DOHH2 (cell line): ENCODE results near the gene C2CD4A.

Experiments
- H3F3A ChIP-seq: fragments of 200-600 bp; sonication (generic), shearing (Covaris generic); 2 replicates; pipeline ENCODE4 v1.6.0; 2016; ENCODE audit warnings: antibody characterized with exemption, mild to moderate bottlenecking; ENCODE audit not compliant: control insufficient read depth, insufficient read depth
- H3K27ac ChIP-seq: fragments of 200-600 bp; sonication (generic); 2 replicates; pipeline ENCODE4 v1.5.1; 2014; ENCODE audit warnings: low read depth, mild to moderate bottlenecking, low read length, moderate library complexity
- H3K27me3 ChIP-seq: fragments of 200-600 bp; sonication (generic); 2 replicates; pipeline ENCODE4 v1.6.1; 2014; ENCODE audit warnings: mild to moderate bottlenecking, low read length, mixed read lengths; ENCODE audit not compliant: control insufficient read depth
- H3K36me3 ChIP-seq: fragments of 200-600 bp; sonication (generic); 2 replicates; pipeline ENCODE4 v1.6.1; 2014; ENCODE audit warnings: mild to moderate bottlenecking, low read length, moderate library complexity, mixed read lengths; ENCODE audit not compliant: control insufficient read depth
- H3K4me1 ChIP-seq: fragments of 200-600 bp; sonication (generic); 2 replicates; pipeline ENCODE4 v1.6.1; 2014; ENCODE audit warnings: mild to moderate bottlenecking, low read length, mixed read lengths; ENCODE audit not compliant: control insufficient read depth
- H3K4me2 ChIP-seq: fragments of 200-600 bp; sonication (generic); 2 replicates; pipeline ENCODE4 v1.6.0; 2014; ENCODE audit warnings: mild to moderate bottlenecking, low read length, moderate library complexity
- H3K4me3 ChIP-seq: fragments of 200-600 bp; sonication (generic); 2 replicates; pipeline ENCODE4 v1.5.1; 2014; ENCODE audit warnings: mild to moderate bottlenecking, low read length, mixed read lengths
- H3K79me2 ChIP-seq: fragments of 200-600 bp; sonication (generic); 2 replicates; pipeline ENCODE4 v1.6.1; 2014; ENCODE audit warnings: mild to moderate bottlenecking, low read length, mixed read lengths; ENCODE audit not compliant: control insufficient read depth
- H3K9me2 ChIP-seq: fragments of 200-600 bp; sonication (generic); replicated peaks from 2 replicates; pipeline ENCODE4 v1.6.1; 2014; ENCODE audit warnings: mild to moderate bottlenecking, low read length, mixed read lengths; ENCODE audit not compliant: control insufficient read depth
- H3K9me3 ChIP-seq: fragments of 200-600 bp; sonication (generic); 2 replicates; pipeline ENCODE4 v1.6.1; 2014; ENCODE audit warnings: antibody characterized with exemption, low read length, mixed read lengths; ENCODE audit not compliant: control insufficient read depth, insufficient read depth
- H4K20me1 ChIP-seq: fragments of 200-600 bp; sonication (generic); 2 replicates; pipeline ENCODE4 v1.6.0; 2014; ENCODE audit warnings: low read depth, mild to moderate bottlenecking, antibody characterized with exemption, low read length, moderate library complexity; ENCODE audit not compliant: control insufficient read depth, insufficient read depth
- EZH2phosphoT487 ChIP-seq: fragments of 200-600 bp; sonication (generic); IDR thresholded peaks from 2 replicates; pipeline ENCODE4 v1.6.1; 2017; ENCODE audit warnings: borderline replicate concordance, mild to moderate bottlenecking, antibody characterized with exemption, low read length, moderate library complexity, mixed read lengths
- TF ChIP-seq, protein P1 (sequence below): fragments of 200-600 bp; sonication (generic); IDR thresholded peaks from one replicate; pipeline ENCODE4 v1.5.1; 2014; ENCODE audit warnings: antibody characterized with exemption, mild to moderate bottlenecking, low read depth, low read length; ENCODE audit not compliant: poor library complexity, severe bottlenecking

The C2CD4A gene

DNA sequence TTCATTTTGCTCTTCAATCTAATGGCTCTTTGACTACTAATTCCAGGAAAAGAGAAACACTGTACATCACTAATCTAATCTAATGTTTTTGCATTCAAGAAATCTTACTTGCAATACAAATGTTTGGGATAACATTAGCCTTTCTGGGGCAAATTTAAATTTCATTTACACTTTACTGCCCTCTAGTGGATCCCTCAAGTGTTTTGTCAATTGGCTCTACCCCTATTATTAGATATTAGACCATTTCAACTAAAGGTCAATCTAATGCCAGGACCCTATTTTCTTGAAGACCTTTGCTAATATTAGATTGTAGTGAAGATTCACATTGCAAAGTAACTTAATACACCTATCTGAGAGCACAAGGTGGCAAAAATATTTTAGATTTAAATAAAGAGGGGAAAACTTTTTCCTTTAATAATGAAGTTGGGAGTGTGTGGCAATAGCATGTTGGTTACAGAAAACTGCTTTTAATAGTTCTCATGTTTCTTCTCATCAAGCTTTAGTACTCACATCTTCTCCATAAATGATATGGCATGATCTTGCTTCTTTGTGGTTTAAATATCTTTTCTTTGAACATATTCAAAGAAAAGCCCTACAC, 5.0 kb downstream of the C2CD4A start:
- Histone ChIP-seq H3K4me2 (no peak overlapping the region), H3K36me3 (no peaks in the 10 kb centered on the region), H3K9me2 (no peaks in the 10 kb centered on the region), H3K4me1 (peaks cover 18% of the 10 kb centered on the region), H3K79me2 (no peaks in the 10 kb centered on the region), H3K9me3 (no peaks in the 10 kb centered on the region), H3K4me3 (no peak overlapping the region), H3F3A (peaks cover 3% of the 10 kb centered on the region; the same call in 1 of the 2 replicates), H3K27me3 (peaks cover 33% of the 10 kb centered on the region), H3K27ac (no peak overlapping the region), H4K20me1 (no peaks in the 10 kb centered on the region)
- TF ChIP-seq, protein P1, sequence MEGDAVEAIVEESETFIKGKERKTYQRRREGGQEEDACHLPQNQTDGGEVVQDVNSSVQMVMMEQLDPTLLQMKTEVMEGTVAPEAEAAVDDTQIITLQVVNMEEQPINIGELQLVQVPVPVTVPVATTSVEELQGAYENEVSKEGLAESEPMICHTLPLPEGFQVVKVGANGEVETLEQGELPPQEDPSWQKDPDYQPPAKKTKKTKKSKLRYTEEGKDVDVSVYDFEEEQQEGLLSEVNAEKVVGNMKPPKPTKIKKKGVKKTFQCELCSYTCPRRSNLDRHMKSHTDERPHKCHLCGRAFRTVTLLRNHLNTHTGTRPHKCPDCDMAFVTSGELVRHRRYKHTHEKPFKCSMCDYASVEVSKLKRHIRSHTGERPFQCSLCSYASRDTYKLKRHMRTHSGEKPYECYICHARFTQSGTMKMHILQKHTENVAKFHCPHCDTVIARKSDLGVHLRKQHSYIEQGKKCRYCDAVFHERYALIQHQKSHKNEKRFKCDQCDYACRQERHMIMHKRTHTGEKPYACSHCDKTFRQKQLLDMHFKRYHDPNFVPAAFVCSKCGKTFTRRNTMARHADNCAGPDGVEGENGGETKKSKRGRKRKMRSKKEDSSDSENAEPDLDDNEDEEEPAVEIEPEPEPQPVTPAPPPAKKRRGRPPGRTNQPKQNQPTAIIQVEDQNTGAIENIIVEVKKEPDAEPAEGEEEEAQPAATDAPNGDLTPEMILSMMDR: peak; percentile 68
- TF ChIP-seq EZH2phosphoT487: no peak

- peaks cover 2% of the 10 kb centered on the region; the same call in 1 of the 2 replicates for H3F3A ChIP-seq
- H3K9me3 ChIP-seq: no peaks in the 10 kb centered on the region
- peaks cover 10% of the 10 kb centered on the region for H3K27me3 ChIP-seq
- no peaks in the 10 kb centered on the region for H3K9me2 ChIP-seq
- no peak overlapping the region for H3K4me3 ChIP-seq
- H4K20me1 ChIP-seq: no peaks in the 10 kb centered on the region
- no peaks in the 10 kb centered on the region for H3K4me1 ChIP-seq
- no peaks in the 10 kb centered on the region for H3K36me3 ChIP-seq
- TF ChIP-seq EZH2phosphoT487: no peak
- TF ChIP-seq, protein P1: no peak
- no peak overlapping the region for H3K4me2 ChIP-seq
- no peak overlapping the region for H3K27ac ChIP-seq
- H3K79me2 ChIP-seq: no peaks in the 10 kb centered on the region
Measured at GRCh38 chr15:62075595-62076277, 9.0 kb downstream of the C2CD4A start.

GRCh38 chr15:62079594-62079993, 12.8 kb downstream of the C2CD4A start:
- no peaks in the 10 kb centered on the region for H3K4me1 ChIP-seq
- no peaks in the 10 kb centered on the region for H3K79me2 ChIP-seq
- H3K9me3 ChIP-seq: no peaks in the 10 kb centered on the region
- H3K27me3 ChIP-seq: peaks cover under 1% of the 10 kb centered on the region; the same call in 1 of the 2 replicates
- no peaks in the 10 kb centered on the region for H3F3A ChIP-seq
- no peak overlapping the region for H3K4me2 ChIP-seq
- no peaks in the 10 kb centered on the region for H4K20me1 ChIP-seq
- H3K36me3 ChIP-seq: no peaks in the 10 kb centered on the region
- TF ChIP-seq, protein P1: no peak
- TF ChIP-seq EZH2phosphoT487: no peak
- H3K9me2 ChIP-seq: no peaks in the 10 kb centered on the region
- H3K4me3 ChIP-seq: no peak overlapping the region
- no peak overlapping the region for H3K27ac ChIP-seq
